Measurements from ENCODE around the gene GRAMD1A.
"Not testable (repeated sequence)": the region's sequence is repeated elsewhere in the genome, so short reads cannot be mapped to it uniquely, and the experiment has no call there.

The GRAMD1A gene

GRCh38 chr19:35004517-35005255, 4.6 kb downstream of the GRAMD1A start:
- DNase-seq (ENCODE audit: low spot score): no peak

- DNase-seq (ENCODE audit: low spot score): no peak
These were observed 5.3 kb downstream of the GRAMD1A start for GRCh38 chr19:35005256-35005977.

- DNase-seq (ENCODE audit: low spot score): not testable (repeated sequence)
These were observed 5.9 kb downstream of the GRAMD1A start for GRCh38 chr19:35006007-35006341.

GRCh38 chr19:35006342-35006998, 6.3 kb downstream of the GRAMD1A start:
- DNase-seq (ENCODE audit: low spot score): no peak

- DNase-seq (ENCODE audit: low spot score): no peak
These were observed 6.9 kb downstream of the GRAMD1A start for GRCh38 chr19:35006999-35007365.

GRCh38 chr19:35007427-35007826, 7.3 kb downstream of the GRAMD1A start:
- DNase-seq (ENCODE audit: low spot score): not testable (repeated sequence)

GRCh38 chr19:35008891-35009341, 8.8 kb downstream of the GRAMD1A start:
- no peak for DNase-seq (ENCODE audit: low spot score)

- no peak for DNase-seq (ENCODE audit: low spot score)
These were observed 9.6 kb downstream of the GRAMD1A start for GRCh38 chr19:35009424-35010415.

- no peak for DNase-seq (ENCODE audit: low spot score)
These were observed 11.1 kb downstream of the GRAMD1A start for GRCh38 chr19:35011091-35011689.

GRCh38 chr19:35011737-35012682, 11.9 kb downstream of the GRAMD1A start:
- DNase-seq (ENCODE audit: low spot score): no peak

GRCh38 chr19:35013041-35013819, 13.1 kb downstream of the GRAMD1A start:
- no peak for DNase-seq (ENCODE audit: low spot score)

GRCh38 chr19:35013820-35014754, 14.0 kb downstream of the GRAMD1A start:
- no peak for DNase-seq (ENCODE audit: low spot score)

GRCh38 chr19:35014774-35015173, 14.7 kb downstream of the GRAMD1A start:
- not testable (repeated sequence) for DNase-seq (ENCODE audit: low spot score)

- no peak for DNase-seq (ENCODE audit: low spot score)
These were observed 15.3 kb downstream of the GRAMD1A start for GRCh38 chr19:35015270-35015953.

GRCh38 chr19:35015954-35016351, 15.8 kb downstream of the GRAMD1A start:
- DNase-seq (ENCODE audit: low spot score): no peak

GRCh38 chr19:35017507-35017906, 17.4 kb downstream of the GRAMD1A start:
- DNase-seq (ENCODE audit: low spot score): peak; percentile 61

GRCh38 chr19:35018379-35018778, 18.3 kb downstream of the GRAMD1A start:
- no peak for DNase-seq (ENCODE audit: low spot score)

GRCh38 chr19:35019144-35019543, 19.0 kb downstream of the GRAMD1A start:
- DNase-seq (ENCODE audit: low spot score): no peak

Data from globus pallidus (tissue), 1 donor.